Stimulated activated CD4-positive, alpha-beta T cell treated with anti-CD3 and anti-CD28 coated beads, Interleukin-4, amount 100 ng/mL, for 48 hours (primary cell): ENCODE data around the gene PPL.
"Not testable (repeated sequence)": the region's sequence is repeated elsewhere in the genome, so short reads cannot be mapped to it uniquely, and the experiment has no call there.

Experiments
- DNase-seq, 2 donors: peaks; one replicate each; pipeline ENCODE4 v3.0.0-alpha.2; 2020; ENCODE audit warnings: low read depth in 2 of 2

PPL gene

DNA sequence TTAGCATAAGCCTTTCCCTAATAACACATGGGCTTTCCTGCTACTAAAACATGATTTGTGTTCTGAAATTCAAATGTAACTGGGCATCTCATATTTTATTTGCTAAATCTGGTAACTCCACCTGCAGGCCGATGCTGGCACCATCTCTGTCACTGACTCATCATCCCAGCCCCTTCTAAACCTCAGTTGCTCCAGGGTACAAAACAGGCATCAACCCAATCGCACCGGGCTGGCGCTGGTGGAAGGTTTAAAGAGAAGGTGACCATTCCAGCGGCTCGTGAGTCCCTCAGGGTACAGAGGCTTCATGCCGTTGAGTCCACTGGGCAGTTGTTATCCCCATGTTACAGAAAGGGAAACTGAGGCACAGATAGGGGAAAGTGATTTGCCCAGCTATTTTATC, 27.1 kb downstream of the PPL start:
- no peak for DNase-seq

DNA sequence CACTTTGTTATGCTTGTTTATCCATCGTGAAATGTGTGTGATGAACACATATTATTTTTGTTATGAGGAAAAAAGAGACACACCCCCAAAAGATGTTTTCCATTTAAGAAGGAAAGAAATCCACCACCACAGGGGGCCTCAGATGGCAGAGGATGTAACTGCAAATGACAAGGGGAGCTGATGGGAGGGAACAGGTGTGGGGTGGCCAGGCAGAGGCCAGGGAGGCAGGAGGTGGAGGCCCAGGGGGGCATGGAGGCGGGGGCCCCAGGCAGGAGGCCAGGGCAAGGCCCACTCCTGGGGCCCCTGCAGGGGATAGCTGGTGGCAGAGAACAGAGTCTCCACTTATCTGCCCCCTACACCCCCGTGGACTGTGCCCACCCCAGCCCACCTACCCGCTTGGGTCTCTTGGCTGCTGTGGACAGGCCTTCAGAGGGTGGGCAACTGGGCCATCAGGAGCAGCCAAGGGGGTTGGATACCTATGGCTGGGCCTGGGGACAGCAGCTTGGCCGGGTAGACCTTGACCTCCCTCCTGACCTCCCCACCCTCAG, 28.0 kb downstream of the PPL start:
- DNase-seq: no peak

DNA sequence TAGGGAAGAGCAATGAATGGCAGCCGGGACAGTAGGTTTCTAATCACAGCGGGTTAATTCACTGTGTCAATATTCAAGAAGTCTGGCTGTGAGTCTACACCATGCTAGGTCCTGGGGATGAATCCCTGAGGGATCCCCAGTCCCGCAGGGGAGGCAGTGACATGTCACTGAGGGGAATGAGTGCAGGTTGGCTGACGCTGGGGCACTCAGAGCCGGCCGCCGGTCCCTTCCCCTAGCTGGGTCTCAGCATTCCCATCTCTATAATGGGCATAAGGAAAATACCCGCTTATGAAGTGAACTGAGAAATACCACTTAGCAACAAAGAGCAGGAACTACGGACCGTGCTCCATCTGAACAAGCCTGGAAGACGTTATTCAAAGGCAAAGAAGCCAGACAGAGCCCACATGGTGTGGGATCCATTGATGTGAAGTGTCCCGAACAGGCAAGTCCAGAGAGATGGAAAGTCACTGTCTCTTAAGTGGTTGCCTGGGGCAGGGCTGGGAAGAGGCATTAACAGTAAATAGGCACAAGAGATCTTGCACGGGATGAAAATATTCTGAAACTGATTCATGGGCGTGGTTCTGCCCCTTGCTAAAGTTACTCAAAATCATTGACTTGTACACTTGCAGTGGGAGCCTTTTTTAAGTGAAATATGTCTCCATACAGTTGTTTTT, 31.9 kb downstream of the PPL start:
- no peak for DNase-seq

DNA sequence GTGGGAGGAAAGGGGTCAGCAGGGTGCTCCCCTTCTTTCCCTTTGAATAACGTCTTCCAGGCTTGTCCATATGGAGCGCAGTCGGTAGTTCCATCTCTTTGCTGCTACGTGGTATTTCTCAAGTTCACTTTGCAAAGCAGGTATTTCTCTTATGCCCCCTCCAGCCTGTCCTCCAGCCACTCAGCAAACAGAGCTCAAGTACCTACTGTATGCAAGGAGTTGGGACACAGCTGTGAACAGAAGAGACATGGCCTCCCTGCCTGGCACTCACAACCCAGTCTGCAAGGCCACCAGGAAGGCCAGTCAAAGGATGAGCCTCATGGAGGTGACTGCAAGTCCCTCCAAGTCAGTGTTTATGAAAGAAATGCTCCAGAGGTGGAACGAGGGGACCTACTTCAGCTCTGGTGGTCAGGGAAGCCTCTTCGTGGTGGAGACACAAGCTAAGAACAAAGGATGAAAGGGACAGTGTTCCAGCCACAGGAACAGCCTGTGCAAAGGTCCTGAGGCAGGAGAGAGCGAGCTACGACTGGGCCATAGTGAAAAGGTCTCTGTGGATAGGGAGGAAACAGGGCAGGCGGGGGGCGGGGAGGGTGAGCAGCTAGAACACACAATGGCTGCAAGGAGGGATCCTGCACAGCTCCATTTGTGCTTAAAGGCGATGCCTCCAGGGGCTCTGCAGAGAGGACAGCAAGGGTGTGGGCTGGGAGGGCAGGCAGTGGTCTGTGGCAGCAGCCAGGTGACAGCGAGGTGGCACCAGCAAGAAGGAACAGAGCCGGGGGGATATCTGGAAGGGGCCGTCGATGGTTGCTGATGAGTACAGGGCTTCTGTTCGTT, 32.6 kb downstream of the PPL start:
- DNase-seq: no peak

DNA sequence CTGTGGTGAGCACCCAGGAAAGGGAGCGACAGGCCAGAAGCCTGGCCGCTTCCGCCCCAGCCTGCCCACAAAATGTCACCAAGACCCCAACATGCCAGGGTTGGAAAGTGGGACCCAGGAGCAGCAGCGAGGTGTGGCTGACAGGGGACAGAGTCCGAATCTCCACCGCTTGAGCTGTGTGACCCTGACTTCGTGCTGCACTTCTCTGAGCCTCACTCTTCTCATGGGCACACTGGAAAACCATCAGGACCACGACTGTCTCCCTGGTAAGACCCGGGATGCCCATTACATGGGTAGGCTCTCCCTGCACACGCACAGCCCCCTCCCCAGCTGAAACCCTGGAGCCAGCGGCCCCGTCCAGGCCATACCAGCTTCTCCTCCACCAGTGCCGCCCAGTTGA, 34.9 kb downstream of the PPL start:
- DNase-seq: no peak

DNA sequence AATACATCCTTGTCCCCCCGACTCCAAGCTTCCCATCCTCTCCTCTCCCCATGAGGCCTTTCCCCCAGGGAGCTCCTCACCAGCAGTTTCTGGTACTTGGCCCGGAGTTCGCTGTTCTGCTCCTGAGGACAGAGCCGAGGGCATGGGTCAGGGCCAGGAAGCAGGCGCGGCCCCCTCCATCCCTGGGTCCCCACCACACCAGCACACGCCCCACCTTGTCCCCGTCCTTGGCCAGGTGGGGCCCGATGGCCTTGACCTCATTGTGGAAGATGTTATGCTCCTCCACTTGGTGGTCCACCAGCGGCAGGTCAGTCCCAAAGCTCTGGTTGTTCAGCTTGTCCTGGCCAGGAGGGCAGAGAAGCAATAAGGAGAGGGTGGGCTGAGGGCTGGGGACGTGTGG, 36.2 kb downstream of the PPL start:
- DNase-seq: no peak

DNA sequence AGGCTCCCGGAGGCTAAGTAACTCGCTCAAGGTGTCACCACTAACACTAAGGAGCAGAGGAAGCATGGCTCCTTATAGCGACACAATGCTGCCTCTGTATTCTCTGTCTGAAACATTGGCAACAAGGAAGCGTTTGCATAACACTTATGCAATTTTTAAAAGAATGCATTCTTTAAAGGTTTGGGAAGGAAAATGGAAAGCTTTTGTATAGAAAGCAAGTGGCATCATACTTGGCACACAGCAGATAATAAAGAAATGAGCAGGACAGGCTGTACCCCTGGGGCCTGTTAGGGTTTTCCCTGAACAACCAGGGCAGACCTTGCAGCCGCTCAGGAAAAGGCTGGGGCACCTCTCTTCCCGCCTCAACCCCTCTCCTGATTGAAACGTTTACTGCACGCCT, 36.9 kb downstream of the PPL start:
- DNase-seq: no peak

DNA sequence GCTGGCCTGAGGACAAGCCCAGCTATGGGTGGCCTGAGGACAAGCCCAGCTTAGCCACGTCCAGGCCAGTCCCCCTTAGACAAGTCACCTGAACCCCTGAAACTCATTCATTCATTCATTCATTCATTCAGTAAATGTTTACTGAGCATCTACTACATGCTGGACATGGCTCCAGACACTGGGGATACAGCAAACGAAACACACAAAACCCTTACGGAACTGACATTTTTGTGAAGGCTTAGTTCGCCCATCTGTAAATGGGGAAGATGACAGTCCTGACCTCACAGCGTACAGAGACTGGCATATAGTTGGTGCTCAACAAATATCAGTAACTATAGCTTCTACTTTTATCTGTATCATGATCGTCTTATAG, 37.5 kb downstream of the PPL start:
- no peak for DNase-seq

DNA sequence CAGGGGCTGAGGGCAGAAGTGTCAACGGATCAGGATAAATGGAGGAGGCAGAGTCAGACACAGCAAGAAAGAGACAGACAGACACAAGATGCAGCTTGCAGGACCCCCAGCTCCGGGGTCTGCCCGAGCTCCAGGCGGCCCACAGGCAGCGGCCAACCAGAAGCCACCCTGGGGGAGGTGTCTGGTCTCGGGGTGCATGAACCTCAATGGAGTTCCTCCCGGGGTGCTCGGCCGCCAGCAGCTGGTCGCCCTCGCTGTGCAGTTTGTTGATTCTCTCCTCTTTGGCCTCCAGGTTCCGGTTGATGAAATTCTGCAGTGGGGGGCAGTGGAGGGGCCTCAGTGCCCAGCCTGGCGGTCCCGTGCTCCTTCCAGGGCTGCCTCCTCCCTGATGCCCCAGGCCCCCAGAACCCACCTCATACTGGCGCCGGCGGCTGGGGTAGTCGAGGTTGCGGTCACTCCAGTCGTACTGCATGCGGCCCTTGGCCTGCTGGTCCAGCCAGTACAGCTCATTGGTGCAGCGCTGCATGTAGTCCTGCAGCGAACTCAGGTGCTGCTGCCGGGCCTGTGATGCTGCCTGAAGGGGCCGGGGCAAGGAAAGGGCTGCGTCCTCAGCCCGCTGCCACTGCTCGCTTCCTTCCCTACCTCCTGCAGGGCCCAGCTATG, 38.0 kb downstream of the PPL start:
- DNase-seq: no peak

DNA sequence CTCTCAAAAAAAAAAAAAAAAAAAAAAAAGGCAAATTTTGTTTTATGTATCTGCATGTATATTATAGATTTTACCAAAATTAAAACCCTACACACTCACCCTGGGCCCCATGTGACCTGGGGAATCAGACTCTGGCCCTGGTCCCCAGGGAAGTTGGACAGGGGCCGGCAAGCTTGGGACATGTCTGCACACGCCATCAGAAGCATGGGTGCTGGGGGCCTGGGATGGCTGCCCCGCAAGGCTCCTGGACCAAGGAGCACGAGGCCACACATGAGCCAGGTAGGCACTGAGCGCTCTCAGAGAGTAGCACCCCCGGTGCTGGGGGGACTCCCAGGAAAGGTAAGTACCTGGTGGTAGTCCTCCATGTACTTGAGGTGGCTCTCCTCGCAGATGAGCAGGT, 39.6 kb downstream of the PPL start:
- no peak for DNase-seq

DNA sequence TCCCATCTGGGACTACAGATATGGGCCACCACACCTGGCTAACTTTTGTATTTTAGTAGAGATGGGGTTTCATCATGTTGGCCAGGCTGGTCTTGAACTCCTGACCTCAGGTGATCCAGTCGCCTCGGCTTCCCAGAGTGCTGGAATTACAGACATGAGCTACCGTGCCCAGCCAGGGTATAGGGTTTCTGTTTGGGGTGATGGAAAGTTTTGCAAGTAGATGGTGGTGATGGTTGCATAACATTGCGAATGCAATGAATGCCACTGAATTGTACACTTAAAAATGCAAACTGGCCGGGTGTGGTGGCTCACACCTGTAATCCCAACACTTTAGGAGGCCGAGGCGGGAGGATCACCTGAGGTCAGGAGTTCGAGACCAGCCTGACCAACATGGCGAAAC, 40.2 kb downstream of the PPL start:
- DNase-seq: not testable (repeated sequence)

DNA sequence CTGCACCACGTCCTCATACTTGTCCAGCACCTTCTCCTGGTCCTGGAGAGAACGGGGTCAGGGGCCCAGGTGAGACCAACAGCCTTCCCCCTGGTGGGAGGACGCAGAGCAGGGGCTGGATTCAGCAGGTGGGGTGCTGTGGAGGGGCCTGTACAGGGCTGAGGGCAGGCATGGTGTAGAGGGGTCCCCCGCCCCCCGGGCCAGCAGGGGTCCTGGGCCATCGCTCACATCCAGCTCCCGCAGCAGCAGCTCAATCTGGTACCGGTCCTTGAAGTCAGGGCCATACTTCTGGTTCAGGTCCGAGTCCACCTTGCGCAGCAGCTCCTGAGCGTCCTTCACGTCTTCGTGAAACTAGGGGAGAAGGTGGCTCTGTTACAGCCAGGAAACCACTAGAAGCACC, 41.6 kb downstream of the PPL start:
- no peak for DNase-seq

DNA sequence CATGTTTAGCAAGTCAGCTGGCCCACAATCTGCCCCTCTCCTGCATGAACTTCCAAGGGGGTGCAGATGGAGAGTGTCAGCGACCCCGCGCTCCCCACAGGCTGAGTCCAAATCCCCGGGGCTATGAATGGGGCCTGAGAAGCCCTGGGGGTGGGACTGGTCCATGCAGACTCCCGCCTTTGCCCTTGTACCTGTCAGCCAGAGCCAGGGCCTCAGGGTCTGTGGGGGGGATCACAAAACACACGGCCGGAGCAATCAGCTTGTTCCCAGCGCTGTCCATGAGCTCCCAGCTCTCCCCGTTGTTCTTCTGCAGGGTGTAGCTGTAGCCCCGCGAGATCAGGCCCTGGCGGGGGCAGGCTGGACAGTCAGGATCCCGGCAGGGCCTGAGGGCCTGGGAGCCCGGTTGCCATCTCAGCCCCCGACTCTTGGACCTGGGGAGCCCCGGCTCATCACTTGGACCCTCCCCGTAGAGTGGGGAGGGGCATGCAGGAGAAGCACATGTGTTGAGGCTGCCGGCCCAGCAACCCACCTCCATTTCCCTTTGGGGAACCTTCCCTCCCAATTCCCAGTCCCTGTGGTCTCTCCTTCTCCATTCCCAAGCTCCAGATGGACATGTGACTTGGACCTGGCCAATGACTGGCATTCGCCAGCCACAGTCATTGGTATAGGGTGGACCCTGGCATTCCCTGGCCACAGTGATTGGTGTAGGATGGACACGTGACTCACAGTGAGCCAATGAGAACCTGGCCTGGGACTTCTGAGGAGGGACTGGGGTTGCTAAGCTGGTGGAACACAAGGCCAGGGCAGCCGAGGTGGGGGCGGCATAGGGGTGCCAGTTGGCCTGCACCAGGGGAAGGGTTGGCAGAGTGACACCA, 42.4 kb downstream of the PPL start:
- no peak for DNase-seq

DNA sequence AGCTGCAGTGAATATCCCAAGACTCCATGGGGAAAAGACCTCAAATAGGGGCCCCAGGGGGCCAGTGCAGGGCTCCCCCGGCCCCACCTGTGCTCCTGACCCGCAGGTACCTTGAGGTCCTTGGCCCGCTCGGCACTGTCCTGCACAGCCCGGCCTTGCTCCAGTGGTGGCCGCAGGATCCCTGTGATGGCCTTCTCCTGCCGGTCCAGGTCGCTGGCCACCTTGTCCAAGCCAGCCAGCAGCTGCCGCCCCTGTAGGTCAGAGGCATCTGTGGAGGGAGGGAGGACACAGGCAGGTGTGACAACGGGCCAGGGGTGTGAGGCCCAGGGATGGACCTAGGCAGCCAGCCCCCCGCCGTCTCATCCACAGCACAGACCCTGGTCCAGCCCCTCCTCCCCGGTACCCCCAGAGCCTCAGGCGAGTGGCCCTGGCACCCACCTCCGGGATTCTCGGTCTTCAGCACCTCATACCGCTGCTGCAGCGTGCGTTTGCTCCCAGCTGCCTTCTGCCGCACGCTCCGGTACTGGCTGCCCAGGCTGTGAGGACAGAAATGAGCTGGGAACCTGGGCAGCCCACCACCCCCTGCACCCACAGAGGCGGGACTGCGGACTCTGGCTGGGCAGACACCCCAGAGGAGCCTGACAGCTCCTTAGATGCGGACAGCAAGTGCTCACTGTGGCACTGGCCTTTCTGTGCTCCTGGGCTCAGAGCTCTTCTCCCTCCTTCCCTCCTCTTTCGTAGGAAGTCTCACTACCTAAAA, 43.7 kb downstream of the PPL start:
- no peak for DNase-seq

DNA sequence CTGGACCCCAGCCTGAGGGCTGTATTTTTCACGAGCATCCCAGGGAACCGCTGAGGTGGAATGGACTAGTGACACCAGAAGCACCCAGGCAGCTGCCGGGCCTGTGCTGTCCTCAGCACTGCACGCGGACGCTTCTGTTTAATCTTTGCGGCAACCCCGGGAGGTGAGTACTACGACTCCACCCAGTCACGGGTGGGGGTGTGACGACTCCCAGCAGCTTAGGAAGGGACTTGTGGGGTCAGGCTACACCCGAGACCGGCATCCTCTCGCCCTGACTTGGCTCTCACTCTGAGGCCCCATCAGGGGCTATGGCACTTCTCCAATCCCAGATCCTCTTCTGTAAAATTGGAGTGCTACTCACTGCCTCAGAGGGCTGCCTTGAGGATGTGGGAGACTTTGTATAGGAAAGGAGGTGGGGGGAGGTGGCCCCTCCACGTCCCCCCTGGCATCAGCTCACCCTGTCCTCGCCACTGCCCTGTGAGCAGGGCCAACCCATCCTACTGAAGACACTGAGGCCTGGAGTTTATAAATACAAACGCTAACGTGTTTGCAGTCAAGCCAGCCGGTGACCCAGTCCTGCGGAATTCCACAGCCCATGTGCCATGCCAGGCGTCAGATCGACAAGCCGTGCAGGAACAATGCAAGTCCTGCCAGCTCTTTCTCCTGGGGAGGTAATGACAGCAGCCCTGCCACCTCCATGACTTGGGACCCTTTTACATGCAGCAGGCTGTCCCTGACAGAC, 44.4 kb downstream of the PPL start:
- no peak for DNase-seq

DNA sequence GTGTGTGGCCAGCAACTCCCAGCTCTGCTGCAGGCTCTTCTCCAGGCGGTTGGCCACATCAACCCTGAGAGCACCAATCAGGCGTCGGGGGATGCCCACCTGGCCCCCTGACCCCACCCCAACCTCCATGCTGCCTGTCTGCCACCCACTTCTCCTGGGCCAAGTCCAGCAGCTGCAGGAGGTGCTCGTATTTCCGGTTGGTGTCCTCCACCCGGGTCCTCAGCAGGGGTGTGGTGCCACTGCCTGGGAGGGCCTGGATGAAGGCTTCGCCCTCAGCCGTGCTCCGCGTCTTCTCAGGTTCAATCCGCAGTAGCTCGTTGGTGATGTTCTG, 45.1 kb downstream of the PPL start:
- DNase-seq: no peak

DNA sequence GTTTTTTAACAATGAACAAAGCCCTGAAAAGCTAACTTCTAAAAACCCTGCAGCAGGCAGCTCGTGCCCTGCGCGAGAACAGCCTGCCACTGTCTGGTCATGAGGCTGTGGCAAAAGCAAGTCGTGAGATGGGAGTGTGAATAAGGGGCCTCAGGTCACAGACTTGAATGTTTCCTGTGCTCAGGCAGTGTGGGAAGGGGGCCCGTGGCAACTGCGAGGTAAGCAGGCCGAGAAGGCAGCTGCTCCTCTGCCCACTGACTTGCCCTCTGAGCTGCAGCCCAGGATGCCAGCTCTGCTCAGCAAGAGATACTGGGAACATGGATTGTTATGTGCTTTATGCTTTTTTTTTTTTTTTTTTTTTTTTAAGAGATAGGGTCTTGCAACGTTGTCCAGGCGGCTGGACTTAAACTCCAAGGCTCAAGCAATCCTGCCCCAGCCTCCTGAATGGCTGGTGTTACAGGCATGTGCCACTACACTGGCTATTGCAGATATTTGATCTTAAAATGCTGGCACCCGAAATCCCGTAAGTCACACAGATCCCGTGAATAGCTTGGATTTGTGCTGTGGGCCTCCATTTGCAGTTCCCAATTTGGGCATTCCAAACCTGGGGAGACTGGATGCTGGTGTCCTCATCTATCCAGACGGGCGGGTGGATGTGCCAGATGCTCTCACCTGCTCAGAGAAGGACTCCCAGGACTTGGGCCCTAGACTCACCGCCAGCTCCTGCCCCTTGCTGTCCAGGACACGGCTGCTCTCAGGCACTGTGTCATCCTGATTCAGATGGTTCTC, 45.7 kb downstream of the PPL start:
- no peak for DNase-seq

DNA sequence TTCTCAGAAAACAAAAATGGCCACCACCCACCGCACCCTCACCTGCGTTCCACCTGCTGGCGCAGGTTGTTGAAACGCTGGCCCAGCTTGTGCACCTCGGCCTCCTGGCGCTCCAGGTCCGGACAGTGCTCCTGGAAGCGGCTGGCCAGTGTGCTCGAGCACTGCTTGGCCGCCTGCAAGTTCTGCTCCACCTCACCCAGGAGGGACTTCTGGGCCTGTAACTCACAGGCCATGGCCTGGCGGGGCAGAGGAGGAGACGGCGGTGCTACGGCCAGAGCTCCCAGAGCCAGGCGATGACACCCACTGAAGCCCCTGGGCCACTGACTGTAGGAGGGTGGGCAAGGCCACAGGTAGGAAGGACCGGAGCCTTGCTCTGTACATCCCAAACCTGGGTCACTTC, 46.3 kb downstream of the PPL start:
- DNase-seq: no peak

DNA sequence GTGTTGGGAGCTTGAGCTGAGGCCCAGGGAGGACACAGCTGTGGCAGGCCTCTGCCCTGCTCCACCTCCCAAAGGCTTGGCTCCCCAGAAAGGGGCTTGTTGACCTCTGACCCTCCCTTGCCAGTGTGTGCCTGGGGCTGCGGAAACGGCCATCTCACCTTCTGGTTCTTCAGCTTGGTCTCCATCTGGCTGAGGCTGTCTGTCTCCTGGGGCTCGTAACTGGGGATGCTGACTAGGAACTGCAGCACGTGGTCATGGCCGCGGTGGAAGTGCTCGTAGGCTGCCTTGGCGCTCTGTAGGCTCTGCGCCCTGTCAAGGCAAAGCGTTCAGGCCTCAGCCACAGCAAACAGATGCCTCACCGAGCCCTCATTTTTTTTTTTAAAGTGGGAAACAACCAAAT, 46.9 kb downstream of the PPL start:
- no peak for DNase-seq
